ENCODE results near the gene MED13L.
A peak's percentile ranks its signal among the peaks of the same experiment; 100 is the strongest.

GRCh38 chr12:116276652-116277466 is 634 bp downstream of the MED13L start:
- TF ChIP-seq CTCF (IDR thresholded peaks at IDR 0.05; ENCODE audit: control extremely low read depth in 1 of 3, insufficient read depth in 1 of 3, low read depth in 1 of 3, low read length in 3 of 3) (no peak), PHF8 (conservative IDR thresholded peaks at IDR 0.05; ENCODE audit: low read depth, low read length) (0 out of 2 replicates have a peak, but pooled peaks have one; percentile 25), POLR2A (IDR thresholded peaks at IDR 0.05; ENCODE audit: control extremely low read depth in 1 of 2, low read depth in 2 of 2, low read length in 2 of 2) (peak in 1 of 2 experiments; percentile 28; a peak in 2 of 3 replicates), KDM5A (IDR thresholded peaks at IDR 0.05; ENCODE audit: low read length) (no peak), CHD2 (IDR thresholded peaks at IDR 0.05; ENCODE audit: low read length) (no peak), POLR2AphosphoS5 (IDR thresholded peaks at IDR 0.05; ENCODE audit: low read depth, low read length) (no peak), ZNF274 (IDR thresholded peaks at IDR 0.05; ENCODE audit: borderline replicate concordance, extremely low read depth, low read length) (no peak), USF2 (IDR thresholded peaks at IDR 0.05; ENCODE audit: low read length) (no peak), TEAD4 (IDR thresholded peaks at IDR 0.05; ENCODE audit: low read depth, low read length) (no peak)
